Measurements from ENCODE around the gene PTPRT.

DNA sequence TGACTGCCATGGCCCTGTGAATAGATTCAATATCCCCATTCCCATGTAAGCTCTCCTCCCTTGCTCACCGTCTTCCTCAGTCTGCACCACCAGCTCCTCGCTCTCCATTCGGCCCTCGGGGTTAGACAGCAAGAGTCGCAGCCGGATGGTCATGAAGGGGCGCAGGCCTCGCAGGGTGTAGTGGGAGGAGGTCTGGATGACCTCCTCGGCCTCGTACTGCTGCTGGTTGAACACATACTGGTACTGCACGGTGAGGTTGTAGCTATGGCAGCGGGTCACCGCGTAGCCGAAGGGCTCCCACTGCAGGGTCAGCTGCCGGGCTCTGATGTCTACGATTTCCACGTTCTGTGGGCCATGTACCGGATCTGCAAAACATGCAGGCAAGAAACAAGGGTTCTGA lies 717.5 kb downstream of the PTPRT start:
- TF ChIP-seq CTCF (IDR thresholded peaks at IDR 0.05; ENCODE audit: borderline replicate concordance, extremely low read depth, low read length, poor library complexity, severe bottlenecking) (no peak), EZH2 (IDR thresholded peaks at IDR 0.05; ENCODE audit: borderline replicate concordance, low read depth, low read length, severe bottlenecking) (no peak)
